ENCODE measurements around the gene SNAPC5. TPM values are rescaled to one million over a fixed set of nuclear protein-coding genes. Genes with fewer than 3 reads are reported as not detected.

The SNAPC5 gene
- total RNA-seq, 1 donor from 2014 or later: 25.9 TPM

- Mint-ChIP-seq H3K4me1 (ENCODE audit: low read depth) (no peaks in the 10 kb centered on the region), H3K4me3 (ENCODE audit: low read depth) (no peak overlapping the region), H3K9me3 (ENCODE audit: low read depth) (no peaks in the 10 kb centered on the region), H3K27ac (peak overlapping the region; percentile 84), H3K36me3 (ENCODE audit: insufficient read depth) (peaks cover 2% of the 10 kb centered on the region), H3K27me3 (no peaks in the 10 kb centered on the region)
- TF ChIP-seq CTCF (IDR thresholded peaks at IDR 0.05; ENCODE audit: unreplicated experiment): no peak
- DNase-seq (ENCODE audit: low spot score, unreplicated experiment): no peak
These were observed 16.3 kb downstream of the SNAPC5 start for GRCh38 chr15:66481107-66481856.

- Mint-ChIP-seq H3K4me1 (ENCODE audit: low read depth) (no peaks in the 10 kb centered on the region), H3K9me3 (ENCODE audit: low read depth) (no peaks in the 10 kb centered on the region), H3K4me3 (ENCODE audit: low read depth) (no peak overlapping the region), H3K36me3 (ENCODE audit: insufficient read depth) (peaks cover 2% of the 10 kb centered on the region), H3K27ac (no peak overlapping the region), H3K27me3 (no peaks in the 10 kb centered on the region)
- DNase-seq (ENCODE audit: low spot score, unreplicated experiment): no peak
- TF ChIP-seq CTCF (IDR thresholded peaks at IDR 0.05; ENCODE audit: unreplicated experiment): no peak
These were observed 17.3 kb downstream of the SNAPC5 start for GRCh38 chr15:66480267-66480666.

- Mint-ChIP-seq H3K9me3 (ENCODE audit: low read depth) (no peaks in the 10 kb centered on the region), H3K4me1 (ENCODE audit: low read depth) (peaks cover 9% of the 10 kb centered on the region), H3K27me3 (no peaks in the 10 kb centered on the region), H3K4me3 (ENCODE audit: low read depth) (no peak overlapping the region), H3K36me3 (ENCODE audit: insufficient read depth) (peaks cover 1% of the 10 kb centered on the region), H3K27ac (no peak overlapping the region)
- no peak for TF ChIP-seq CTCF (IDR thresholded peaks at IDR 0.05; ENCODE audit: unreplicated experiment)
- no peak for DNase-seq (ENCODE audit: low spot score, unreplicated experiment)
These were observed 20.6 kb downstream of the SNAPC5 start for GRCh38 chr15:66477011-66477410.

GRCh38 chr15:66476535-66476934 is 21.0 kb downstream of the SNAPC5 start:
- H3K27ac Mint-ChIP-seq: no peak overlapping the region

GRCh38 chr15:66474963-66475362 is 22.6 kb downstream of the SNAPC5 start:
- DNase-seq (ENCODE audit: low spot score, unreplicated experiment): no peak
- H3K4me1 Mint-ChIP-seq (ENCODE audit: low read depth): peaks cover 13% of the 10 kb centered on the region
- no peak overlapping the region for H3K27ac Mint-ChIP-seq
- peaks cover 1% of the 10 kb centered on the region for H3K36me3 Mint-ChIP-seq (ENCODE audit: insufficient read depth)
- no peak for TF ChIP-seq CTCF (IDR thresholded peaks at IDR 0.05; ENCODE audit: unreplicated experiment)
- no peak overlapping the region for H3K4me3 Mint-ChIP-seq (ENCODE audit: low read depth)
- H3K27me3 Mint-ChIP-seq: no peaks in the 10 kb centered on the region
- no peaks in the 10 kb centered on the region for H3K9me3 Mint-ChIP-seq (ENCODE audit: low read depth)

More at GRCh38 chr15:66476535-66476934, 21.0 kb downstream of the SNAPC5 start:
- H3K4me1 Mint-ChIP-seq (ENCODE audit: low read depth): peaks cover 9% of the 10 kb centered on the region
- no peak for DNase-seq (ENCODE audit: low spot score, unreplicated experiment)
- no peak for TF ChIP-seq CTCF (IDR thresholded peaks at IDR 0.05; ENCODE audit: unreplicated experiment)
- H3K36me3 Mint-ChIP-seq (ENCODE audit: insufficient read depth): peaks cover 1% of the 10 kb centered on the region
- no peaks in the 10 kb centered on the region for H3K9me3 Mint-ChIP-seq (ENCODE audit: low read depth)
- H3K27me3 Mint-ChIP-seq: no peaks in the 10 kb centered on the region
- H3K4me3 Mint-ChIP-seq (ENCODE audit: low read depth): no peak overlapping the region
